CD4-positive, alpha-beta T cell (primary cell): Measurements from ENCODE around the gene TBATA. TPM values are rescaled to one million over a fixed set of nuclear protein-coding genes. Genes with fewer than 3 reads are reported as not detected.
A peak's percentile ranks its signal among the peaks of the same experiment; 100 is the strongest.

Experiments
- ATAC-seq: fragments of 200-7000 bp; cut with Tn5 transposase; one replicate; pipeline ENCODE4 v1.10.0; 2022; ENCODE audit warnings: mild to moderate bottlenecking; ENCODE audit not compliant: poor library complexity
- CTCF ChIA-PET: fragments of 350-600 bp; sonication (Branson Sonifier 250); formaldehyde crosslinking; loops from one replicate; lab custom pipeline; 2021; ENCODE audit warnings: antibody characterized with exemption, inconsistent platforms; lab: Charles Lee
- POLR2A ChIA-PET: fragments of 350-600 bp; sonication (Branson Sonifier 250); formaldehyde crosslinking; loops from one replicate; lab custom pipeline; 2021; ENCODE audit warnings: antibody characterized with exemption, inconsistent platforms; lab: Charles Lee
- DNase-seq, 14 experiments: peaks; one replicate each; pipeline ENCODE4 v3.0.0-alpha.2; 2013 to 2020; ENCODE audit warnings: mixed read lengths in 2 of 14
- H3K27ac ChIP-seq, 2 donors: one replicate each; pipeline versions ENCODE4 v1.5.1 to v1.7.0; 2013; ENCODE audit warnings: low read length in 2 of 2, low read depth in 1 of 2, mild to moderate bottlenecking in 1 of 2
- H3K27me3 ChIP-seq, 2 experiments: 1 replicate in 1 of 2; 2 replicates in 1 of 2; pipeline versions ENCODE4 v1.6.1 to v1.7.0; 2013; ENCODE audit warnings: low read length in 2 of 2, control low read depth in 1 of 2, mild to moderate bottlenecking in 1 of 2, moderate library complexity in 1 of 2; ENCODE audit not compliant: insufficient read depth in 2 of 2, control insufficient read depth in 1 of 2
- H3K36me3 ChIP-seq: one replicate; pipeline ENCODE4 v1.6.1; 2013; ENCODE audit warnings: low read length, control low read depth; ENCODE audit not compliant: insufficient read depth
- H3K4me1 ChIP-seq: one replicate; pipeline ENCODE4 v1.6.1; 2013; ENCODE audit warnings: low read length, control low read depth; ENCODE audit not compliant: insufficient read depth
- H3K4me3 ChIP-seq: one replicate; pipeline ENCODE4 v1.5.1; 2013; ENCODE audit warnings: mild to moderate bottlenecking, low read length, moderate library complexity
- H3K9me3 ChIP-seq, 2 experiments: 1 replicate in 1 of 2; 2 replicates in 1 of 2; pipeline versions ENCODE4 v1.6.1 to v1.7.0; 2013; ENCODE audit warnings: low read length in 2 of 2, mild to moderate bottlenecking in 2 of 2, control low read depth in 1 of 2, moderate library complexity in 1 of 2; ENCODE audit not compliant: control insufficient read depth in 1 of 2, insufficient read depth in 1 of 2
- H3K27ac Mint-ChIP-seq: one replicate; pipeline ENCODE4 v1.8.0; 2020; ENCODE audit warnings: mixed read lengths
- H3K27me3 Mint-ChIP-seq: one replicate; pipeline ENCODE4 v1.8.0; 2021; ENCODE audit warnings: mixed read lengths
- H3K36me3 Mint-ChIP-seq: one replicate; pipeline ENCODE4 v1.8.0; 2021; ENCODE audit warnings: low read depth, mixed read lengths
- H3K4me1 Mint-ChIP-seq: one replicate; pipeline ENCODE4 v1.8.0; 2021; ENCODE audit warnings: low read depth, mixed read lengths
- H3K4me3 Mint-ChIP-seq: one replicate; pipeline ENCODE4 v1.8.0; 2020; ENCODE audit warnings: mild to moderate bottlenecking, mixed read lengths
- H3K9me3 Mint-ChIP-seq: one replicate; pipeline ENCODE4 v1.8.0; 2020; ENCODE audit warnings: mixed read lengths
- CTCF ChIP-seq: fragments of 200-600 bp; IDR thresholded peaks from one replicate; pipeline ENCODE4 v1.8.0; 2022; ENCODE audit warnings: antibody characterized with exemption, mild to moderate bottlenecking
- intact Hi-C, 2 experiments: fragments of 100-400 bp; cut with DNase I in 1 of 2; cut with micrococcal nuclease in 1 of 2; formaldehyde crosslinking; loops; one replicate each; pipeline versions ENCODE4 v1.15.1 to v1.9.0; 2023 to 2025; cut with DNase I, micrococcal nuclease
- total RNA-seq, 174 experiments: library from RNA in 2 of 174; stranded (reverse) in 2 of 174; gene quantifications; one replicate each; pipeline ENCODE4 v1.2.3 and lab custom pipeline; 2021 to 2026

TBATA gene
- total RNA-seq, 2 experiments from 2014 or later, result not detected

- Histone ChIP-seq H3K4me1 (no peaks in the 10 kb centered on the region), H3K36me3 (no peaks in the 10 kb centered on the region), H3K27me3 (no peaks in the 10 kb centered on the region), H3K27ac (no peak overlapping the region), H3K4me3 (no peak overlapping the region), H3K9me3 (no peaks in the 10 kb centered on the region)
- TF ChIP-seq CTCF, result no peak
- ChIA-PET CTCF (no interaction called here), POLR2A (no interaction called here)
- H3K27me3 Mint-ChIP-seq, result no peaks in the 10 kb centered on the region
- ATAC-seq (no peak), DNase-seq (no peak)
- intact Hi-C loops, result no loop called here
- H3K4me1 Mint-ChIP-seq, result no peaks in the 10 kb centered on the region
- no peaks in the 10 kb centered on the region for H3K36me3 Mint-ChIP-seq
- no peaks in the 10 kb centered on the region for H3K9me3 Mint-ChIP-seq
- no peak overlapping the region for H3K4me3 Mint-ChIP-seq
- no peak overlapping the region for H3K27ac Mint-ChIP-seq
Observed at GRCh38 chr10:70743879-70744278, 41.3 kb downstream of the TBATA start.

- H3K36me3 ChIP-seq, result no peaks in the 10 kb centered on the region
- CTCF ChIA-PET, result no interaction called here
- no peaks in the 10 kb centered on the region for H3K27me3 Mint-ChIP-seq
- no peaks in the 10 kb centered on the region for H3K9me3 Mint-ChIP-seq
- no peaks in the 10 kb centered on the region for H3K4me1 ChIP-seq
- H3K36me3 Mint-ChIP-seq, result no peaks in the 10 kb centered on the region
- H3K4me3 Mint-ChIP-seq, result no peak overlapping the region
- DNase-seq (no peak), ATAC-seq (no peak)
- no peak for TF ChIP-seq CTCF
- intact Hi-C loops, result no loop called here
- no peaks in the 10 kb centered on the region for H3K9me3 ChIP-seq
- H3K27ac ChIP-seq, result no peak overlapping the region
- no peaks in the 10 kb centered on the region for H3K27me3 ChIP-seq
- H3K4me3 ChIP-seq, result no peak overlapping the region
- POLR2A ChIA-PET, result no interaction called here
- H3K27ac Mint-ChIP-seq, result no peak overlapping the region
- no peaks in the 10 kb centered on the region for H3K4me1 Mint-ChIP-seq
Observed at GRCh38 chr10:70743430-70743788, 41.8 kb downstream of the TBATA start.

GRCh38 chr10:70742537-70743429, 42.4 kb downstream of the TBATA start:
- ChIA-PET POLR2A (no interaction called here), CTCF (interaction anchor here (0.7 kb wide), 1 partner anchor 490 kb away, joined by 3 read pairs; no protein-coding TSS in a partner anchor)
- Mint-ChIP-seq H3K4me1 (no peaks in the 10 kb centered on the region), H3K4me3 (no peak overlapping the region), H3K27me3 (no peaks in the 10 kb centered on the region), H3K36me3 (no peaks in the 10 kb centered on the region), H3K27ac (no peak overlapping the region), H3K9me3 (no peaks in the 10 kb centered on the region)
- Histone ChIP-seq H3K27ac (no peak overlapping the region), H3K4me1 (no peaks in the 10 kb centered on the region), H3K27me3 (no peaks in the 10 kb centered on the region), H3K4me3 (no peak overlapping the region), H3K36me3 (no peaks in the 10 kb centered on the region), H3K9me3 (no peaks in the 10 kb centered on the region)
- DNase-seq (peak in 2 of 14 experiments; percentile 21 to 39), ATAC-seq (no peak)
- intact Hi-C loops, result no loop called here
- TF ChIP-seq CTCF, result no peak
